NCI-H2171 (cell line): ENCODE results near the gene FBXO45.
A peak's percentile ranks its signal among the peaks of the same experiment; 100 is the strongest.
"Not testable (repeated sequence)": the region's sequence is repeated elsewhere in the genome, so short reads cannot be mapped to it uniquely, and the experiment has no call there.

Experiments
- DNase-seq: peaks from one replicate; lab custom pipeline; 2025; lab: John Stamatoyannopoulos, UW

FBXO45 gene

GRCh38 chr3:196619223-196619622, 50.8 kb downstream of the FBXO45 start:
- no peak for DNase-seq

GRCh38 chr3:196619627-196620026, 51.2 kb downstream of the FBXO45 start:
- not testable (repeated sequence) for DNase-seq

- DNase-seq = no peak
Observed at GRCh38 chr3:196620161-196620604, 51.7 kb downstream of the FBXO45 start.

- DNase-seq = no peak
Observed at GRCh38 chr3:196620684-196621083, 52.2 kb downstream of the FBXO45 start.

- DNase-seq = no peak
Observed at GRCh38 chr3:196621611-196622010, 53.2 kb downstream of the FBXO45 start.

GRCh38 chr3:196624067-196624790, 55.8 kb downstream of the FBXO45 start:
- DNase-seq = no peak

- DNase-seq = no peak
Observed at GRCh38 chr3:196624907-196625306, 56.4 kb downstream of the FBXO45 start.

GRCh38 chr3:196625331-196625730, 56.9 kb downstream of the FBXO45 start:
- DNase-seq = no peak

- no peak for DNase-seq
Observed at GRCh38 chr3:196627918-196628231, 59.4 kb downstream of the FBXO45 start.

- DNase-seq = no peak
Observed at GRCh38 chr3:196629228-196629627, 60.8 kb downstream of the FBXO45 start.

GRCh38 chr3:196631682-196632045, 63.2 kb downstream of the FBXO45 start:
- no peak for DNase-seq

- DNase-seq = peak; percentile 89
Observed at GRCh38 chr3:196632046-196632751, 63.7 kb downstream of the FBXO45 start.

- DNase-seq = no peak
Observed at GRCh38 chr3:196633555-196634151, 65.2 kb downstream of the FBXO45 start.

GRCh38 chr3:196634224-196634623, 65.8 kb downstream of the FBXO45 start:
- no peak for DNase-seq

GRCh38 chr3:196634829-196635228, 66.4 kb downstream of the FBXO45 start:
- DNase-seq = no peak

GRCh38 chr3:196636369-196637349, 68.2 kb downstream of the FBXO45 start:
- no peak for DNase-seq

GRCh38 chr3:196637941-196638340, 69.5 kb downstream of the FBXO45 start:
- not testable (repeated sequence) for DNase-seq
